Activated T-helper 1 cell treated with anti-CD3 and anti-CD28 coated beads, Interleukin-12 subunit alpha, Interleukin-12 subunit beta, Interleukin-2, Interleukin-4 antibody, amounts not matched to agents 30 ng/mL and 10 ng/mL and 1 ng/mL, durations not matched to agents 14 hours and 24 hours and 36 hours (primary cell): ENCODE data around the gene CD40. TPM values are rescaled to one million over a fixed set of nuclear protein-coding genes. Genes with fewer than 3 reads are reported as not detected.

ENCODE experiments used
- DNase-seq: peaks from one replicate; pipeline ENCODE4 v3.0.0; 2021; ENCODE audit warnings: low spot score
- H3K27ac Mint-ChIP-seq: one replicate; pipeline ENCODE4 v1.8.0; 2021; ENCODE audit warnings: mild to moderate bottlenecking, mixed read lengths
- H3K27me3 Mint-ChIP-seq: one replicate; pipeline ENCODE4 v1.8.0; 2022; ENCODE audit warnings: mild to moderate bottlenecking, moderate library complexity, mixed read lengths; ENCODE audit not compliant: insufficient read depth
- H3K36me3 Mint-ChIP-seq: one replicate; pipeline ENCODE4 v1.8.0; 2021; ENCODE audit warnings: low read depth, mixed read lengths
- H3K4me1 Mint-ChIP-seq: one replicate; pipeline ENCODE4 v1.8.0; 2021; ENCODE audit warnings: low read depth, mixed read lengths
- H3K4me3 Mint-ChIP-seq: one replicate; pipeline ENCODE4 v1.8.0; 2021; ENCODE audit warnings: mild to moderate bottlenecking, moderate library complexity, mixed read lengths
- H3K9me3 Mint-ChIP-seq: one replicate; pipeline ENCODE4 v1.8.0; 2021; ENCODE audit warnings: mixed read lengths
- intact Hi-C: fragments of 100-400 bp; cut with micrococcal nuclease; formaldehyde crosslinking; loops from one replicate; pipeline ENCODE4 v1.15.1; 2024
- total RNA-seq: library from RNA; stranded (reverse); gene quantifications from 2 replicates; pipeline ENCODE4 v1.2.3, GENCODE V29; 2022

The CD40 gene
- total RNA-seq, 1 donor from 2014 or later = 2.0 TPM

- Mint-ChIP-seq H3K9me3 (no peaks in the 10 kb centered on the region), H3K4me3 (no peak overlapping the region), H3K27me3 (peaks cover 9% of the 10 kb centered on the region), H3K4me1 (peaks cover 11% of the 10 kb centered on the region), H3K27ac (no peak overlapping the region), H3K36me3 (no peaks in the 10 kb centered on the region)
- DNase-seq = no peak
- intact Hi-C loops = no loop called here
Measured at GRCh38 chr20:46119547-46119946, 1.4 kb downstream of the CD40 start.

GRCh38 chr20:46120136-46120535 is 2.0 kb downstream of the CD40 start:
- Mint-ChIP-seq H3K4me3 (no peak overlapping the region), H3K36me3 (no peaks in the 10 kb centered on the region), H3K9me3 (no peaks in the 10 kb centered on the region), H3K4me1 (peaks cover 11% of the 10 kb centered on the region), H3K27ac (no peak overlapping the region), H3K27me3 (peaks cover 6% of the 10 kb centered on the region)
- DNase-seq = no peak
- intact Hi-C loops = no loop called here

- Mint-ChIP-seq H3K9me3 (no peaks in the 10 kb centered on the region), H3K4me3 (no peak overlapping the region), H3K27ac (no peak overlapping the region), H3K27me3 (peaks cover 3% of the 10 kb centered on the region), H3K4me1 (peaks cover 11% of the 10 kb centered on the region), H3K36me3 (no peaks in the 10 kb centered on the region)
- no peak for DNase-seq
- intact Hi-C loops = no loop called here
Measured at GRCh38 chr20:46121184-46121930, 3.2 kb downstream of the CD40 start.

- intact Hi-C loops = no loop called here
- Mint-ChIP-seq H3K4me1 (peaks cover 11% of the 10 kb centered on the region), H3K27me3 (peaks cover 3% of the 10 kb centered on the region), H3K27ac (no peak overlapping the region), H3K36me3 (no peaks in the 10 kb centered on the region), H3K4me3 (no peak overlapping the region), H3K9me3 (no peaks in the 10 kb centered on the region)
- no peak for DNase-seq
Measured at GRCh38 chr20:46122071-46122470, 4.0 kb downstream of the CD40 start.

GRCh38 chr20:46122516-46123481 is 4.7 kb downstream of the CD40 start:
- DNase-seq = no peak
- no peak overlapping the region for H3K27ac Mint-ChIP-seq
- no peaks in the 10 kb centered on the region for H3K36me3 Mint-ChIP-seq
- peaks cover 3% of the 10 kb centered on the region for H3K27me3 Mint-ChIP-seq
- no peaks in the 10 kb centered on the region for H3K9me3 Mint-ChIP-seq
- H3K4me1 Mint-ChIP-seq = peaks cover 6% of the 10 kb centered on the region
- intact Hi-C loops = no loop called here
- no peak overlapping the region for H3K4me3 Mint-ChIP-seq

GRCh38 chr20:46123482-46124245 is 5.5 kb downstream of the CD40 start:
- DNase-seq = no peak
- H3K27ac Mint-ChIP-seq = no peak overlapping the region
- H3K27me3 Mint-ChIP-seq = no peaks in the 10 kb centered on the region
- H3K9me3 Mint-ChIP-seq = no peaks in the 10 kb centered on the region
- H3K4me1 Mint-ChIP-seq = no peaks in the 10 kb centered on the region
- H3K4me3 Mint-ChIP-seq = no peak overlapping the region
- H3K36me3 Mint-ChIP-seq = no peaks in the 10 kb centered on the region
- intact Hi-C loops = no loop called here

GRCh38 chr20:46126440-46127056 is 8.4 kb downstream of the CD40 start:
- Mint-ChIP-seq H3K27ac (no peak overlapping the region), H3K27me3 (peaks cover 16% of the 10 kb centered on the region), H3K4me1 (no peaks in the 10 kb centered on the region), H3K9me3 (no peaks in the 10 kb centered on the region), H3K4me3 (no peak overlapping the region), H3K36me3 (no peaks in the 10 kb centered on the region)
- intact Hi-C loops = no loop called here
- DNase-seq = no peak

- Mint-ChIP-seq H3K36me3 (no peaks in the 10 kb centered on the region), H3K4me3 (no peak overlapping the region), H3K4me1 (no peaks in the 10 kb centered on the region), H3K9me3 (no peaks in the 10 kb centered on the region), H3K27me3 (peaks cover 20% of the 10 kb centered on the region), H3K27ac (no peak overlapping the region)
- no peak for DNase-seq
- intact Hi-C loops = no loop called here
Measured at GRCh38 chr20:46127396-46128010, 9.4 kb downstream of the CD40 start.

GRCh38 chr20:46128310-46129151 is 10.4 kb downstream of the CD40 start:
- Mint-ChIP-seq H3K27ac (no peak overlapping the region), H3K36me3 (no peaks in the 10 kb centered on the region), H3K27me3 (peaks cover 23% of the 10 kb centered on the region), H3K9me3 (no peaks in the 10 kb centered on the region), H3K4me3 (no peak overlapping the region), H3K4me1 (no peaks in the 10 kb centered on the region)
- no peak for DNase-seq
- intact Hi-C loops = no loop called here

GRCh38 chr20:46129955-46130481 is 11.9 kb downstream of the CD40 start:
- Mint-ChIP-seq H3K4me1 (no peaks in the 10 kb centered on the region), H3K36me3 (no peaks in the 10 kb centered on the region), H3K27ac (no peak overlapping the region), H3K9me3 (no peaks in the 10 kb centered on the region), H3K4me3 (no peak overlapping the region), H3K27me3 (peaks cover 23% of the 10 kb centered on the region)
- no peak for DNase-seq
- intact Hi-C loops = loop anchor here (5.0 kb wide), 1 partner anchor 217 kb away; no protein-coding TSS in a partner anchor

- Mint-ChIP-seq H3K9me3 (no peaks in the 10 kb centered on the region), H3K27me3 (peaks cover 23% of the 10 kb centered on the region), H3K36me3 (no peaks in the 10 kb centered on the region), H3K4me1 (no peaks in the 10 kb centered on the region), H3K4me3 (no peak overlapping the region), H3K27ac (no peak overlapping the region)
- no peak for DNase-seq
- intact Hi-C loops = loop anchor here (5.0 kb wide), 1 partner anchor 217 kb away; no protein-coding TSS in a partner anchor
Measured at GRCh38 chr20:46130534-46130933, 12.4 kb downstream of the CD40 start.
